Thymus (tissue), 11 donors: ENCODE data around the gene YPEL1. TPM values are rescaled to one million over a fixed set of nuclear protein-coding genes. Genes with fewer than 3 reads are reported as not detected.
"Not testable (repeated sequence)": the region's sequence is repeated elsewhere in the genome, so short reads cannot be mapped to it uniquely, and the experiment has no call there.

ENCODE experiments used
- DNase-seq, 9 donors: peaks; one replicate each; pipeline ENCODE4 v3.0.0-alpha.2; 2013; ENCODE audit warnings: low spot score in 9 of 9, low read depth in 6 of 9, missing footprints in 1 of 9
- H3K27ac ChIP-seq, 2 donors: one replicate each; pipeline ENCODE4 v1.5.1; 2013; ENCODE audit warnings: control low read depth in 1 of 2, low read depth in 1 of 2, low read length in 1 of 2, mild to moderate bottlenecking in 1 of 2, moderate library complexity in 1 of 2
- H3K27me3 ChIP-seq, 2 donors: one replicate each; pipeline ENCODE4 v1.5.1; 2013; ENCODE audit warnings: low read length in 1 of 2; ENCODE audit not compliant: control insufficient read depth in 2 of 2, insufficient read depth in 1 of 2
- H3K36me3 ChIP-seq, 2 donors: one replicate each; pipeline ENCODE4 v1.5.1; 2013; ENCODE audit warnings: low read length in 1 of 2, mild to moderate bottlenecking in 1 of 2, moderate library complexity in 1 of 2; ENCODE audit not compliant: control insufficient read depth in 2 of 2, insufficient read depth in 2 of 2
- H3K4me1 ChIP-seq, 2 donors: one replicate each; pipeline ENCODE4 v1.5.1; 2013; ENCODE audit warnings: low read length in 2 of 2; ENCODE audit not compliant: control insufficient read depth in 2 of 2, insufficient read depth in 2 of 2
- H3K4me3 ChIP-seq, 2 donors: one replicate each; pipeline ENCODE4 v1.5.1; 2013; ENCODE audit warnings: low read length in 2 of 2, control low read depth in 1 of 2, mild to moderate bottlenecking in 1 of 2
- H3K9me3 ChIP-seq, 2 donors: one replicate each; pipeline ENCODE4 v1.5.1; 2013; ENCODE audit warnings: low read length in 1 of 2, mild to moderate bottlenecking in 1 of 2; ENCODE audit not compliant: control insufficient read depth in 2 of 2, insufficient read depth in 1 of 2
- WGBS: extraction: QIAGEN DNeasy Blood & Tissue Kit; methylation state at CpG from one replicate; pipeline ENCODE4 v1.1.7; 2013; 5-methylcytosine and 5-hydroxymethylcytosine counted together
- polyA plus RNA-seq: library from polyadenylated mRNA; stranded (reverse); fragments of 200-250 nt; gene quantifications from one replicate; pipeline ENCODE4 v1.2.3, GENCODE V29; 2013
- total RNA-seq: library from RNA; stranded (reverse); fragments of 120-200 nt; gene quantifications from one replicate; pipeline ENCODE4 v1.2.4, GENCODE V29; 2013
- donor health status: healthy.

YPEL1 gene
- total and polyA plus RNA-seq, 2 donors = 9.1 to 14.2 TPM

- 98% methylated on average over 21 of the region's 21 CpGs for WGBS
- Histone ChIP-seq H3K27me3 (no peaks in the 10 kb centered on the region), H3K36me3 (peaks cover 42 to 45% of the 10 kb centered on the region in 2 donors), H3K9me3 (peaks cover 0 to 1% of the 10 kb centered on the region in 2 donors), H3K27ac (no peak overlapping the region), H3K4me1 (peaks cover 0 to 12% of the 10 kb centered on the region in 2 donors), H3K4me3 (no peak overlapping the region)
- no peak for DNase-seq
These were observed 22.7 kb upstream of the YPEL1 start for GRCh38 chr22:21758091-21758864.

GRCh38 chr22:21755851-21756284 lies 20.3 kb upstream of the YPEL1 start:
- peaks cover 0 to 19% of the 10 kb centered on the region in 2 donors for H3K4me1 ChIP-seq
- peaks cover 22 to 27% of the 10 kb centered on the region in 2 donors for H3K36me3 ChIP-seq
- 94% methylated on average over 5 of the region's 5 CpGs for WGBS
- no peak overlapping the region for H3K4me3 ChIP-seq
- DNase-seq = no peak
- H3K9me3 ChIP-seq = peaks cover 0 to 1% of the 10 kb centered on the region in 2 donors
- H3K27me3 ChIP-seq = no peaks in the 10 kb centered on the region
- H3K27ac ChIP-seq = no peak overlapping the region

GRCh38 chr22:21754523-21754922 lies 18.9 kb upstream of the YPEL1 start:
- Histone ChIP-seq H3K27ac (no peak overlapping the region), H3K9me3 (peaks cover 0 to 1% of the 10 kb centered on the region in 2 donors), H3K27me3 (no peaks in the 10 kb centered on the region), H3K4me1 (peaks cover 0 to 19% of the 10 kb centered on the region in 2 donors), H3K4me3 (no peak overlapping the region), H3K36me3 (peaks cover 20 to 27% of the 10 kb centered on the region in 2 donors)
- WGBS = 36% methylated on average over 7 of the region's 7 CpGs
- DNase-seq = peak in 2 of 9 donors; percentile 19 to 48

GRCh38 chr22:21753374-21754111 lies 17.9 kb upstream of the YPEL1 start:
- H3K9me3 ChIP-seq = peaks cover 0 to 1% of the 10 kb centered on the region in 2 donors
- no peaks in the 10 kb centered on the region for H3K27me3 ChIP-seq
- WGBS = 95% methylated on average over 14 of the region's 14 CpGs
- H3K27ac ChIP-seq = no peak overlapping the region
- no peak overlapping the region for H3K4me3 ChIP-seq
- H3K4me1 ChIP-seq = peaks cover 0 to 19% of the 10 kb centered on the region in 2 donors
- DNase-seq = no peak
- peaks cover 18 to 20% of the 10 kb centered on the region in 2 donors for H3K36me3 ChIP-seq

GRCh38 chr22:21752276-21752675 lies 16.7 kb upstream of the YPEL1 start:
- peaks cover 0 to 1% of the 10 kb centered on the region in 2 donors for H3K9me3 ChIP-seq
- H3K27me3 ChIP-seq = no peaks in the 10 kb centered on the region
- no peak overlapping the region for H3K4me3 ChIP-seq
- DNase-seq = no peak
- H3K36me3 ChIP-seq = peaks cover 9 to 10% of the 10 kb centered on the region in 2 donors
- WGBS = 90% methylated on average over 4 of the region's 4 CpGs
- no peak overlapping the region for H3K27ac ChIP-seq
- peaks cover 0 to 19% of the 10 kb centered on the region in 2 donors for H3K4me1 ChIP-seq

- DNase-seq = no peak
- H3K9me3 ChIP-seq = no peaks in the 10 kb centered on the region
- no peaks in the 10 kb centered on the region for H3K4me1 ChIP-seq
- no peak overlapping the region for H3K27ac ChIP-seq
- H3K4me3 ChIP-seq = no peak overlapping the region
- no peaks in the 10 kb centered on the region for H3K36me3 ChIP-seq
- no peaks in the 10 kb centered on the region for H3K27me3 ChIP-seq
- WGBS = 95% methylated on average over 8 of the region's 8 CpGs
These were observed 10.4 kb upstream of the YPEL1 start for GRCh38 chr22:21745948-21746347.

GRCh38 chr22:21744917-21745316 lies 9.3 kb upstream of the YPEL1 start:
- WGBS = 96% methylated on average over 6 of the region's 6 CpGs
- not testable (repeated sequence) for H3K4me3 ChIP-seq, H3K9me3 ChIP-seq

GRCh38 chr22:21741790-21742189 lies 6.2 kb upstream of the YPEL1 start:
- no peaks in the 10 kb centered on the region for H3K36me3 ChIP-seq
- no peaks in the 10 kb centered on the region for H3K9me3 ChIP-seq
- H3K27ac ChIP-seq = no peak overlapping the region
- no peak for DNase-seq
- no peaks in the 10 kb centered on the region for H3K27me3 ChIP-seq
- H3K4me3 ChIP-seq = no peak overlapping the region
- peaks cover 0 to 7% of the 10 kb centered on the region in 2 donors for H3K4me1 ChIP-seq
- 97% methylated on average over 6 of the region's 6 CpGs for WGBS

More at GRCh38 chr22:21744917-21745316, 9.3 kb upstream of the YPEL1 start:
- DNase-seq, H3K4me1 ChIP-seq, H3K27ac ChIP-seq, H3K36me3 ChIP-seq, H3K27me3 ChIP-seq: not testable (repeated sequence)

GRCh38 chr22:21741059-21741458 lies 5.5 kb upstream of the YPEL1 start:
- Histone ChIP-seq H3K27ac (no peak overlapping the region), H3K27me3 (peaks cover 0 to 3% of the 10 kb centered on the region in 2 donors), H3K9me3 (no peaks in the 10 kb centered on the region), H3K4me1 (peaks cover 3 to 10% of the 10 kb centered on the region in 2 donors), H3K4me3 (no peak overlapping the region), H3K36me3 (no peaks in the 10 kb centered on the region)
- no peak for DNase-seq
- WGBS = 96% methylated on average over 10 of the region's 10 CpGs
